Measurements from ENCODE around the gene SLC34A1. TPM values are rescaled to one million over a fixed set of nuclear protein-coding genes. Genes with fewer than 3 reads are reported as not detected.
A peak's percentile ranks its signal among the peaks of the same experiment; 100 is the strongest.

Gene SLC34A1
- total and polyA plus RNA-seq, 2 of the 13 experiments (the other 11 are each of a cell fraction or from before 2014, with no cell fraction given): 0.03 to 0.20 TPM

DNA sequence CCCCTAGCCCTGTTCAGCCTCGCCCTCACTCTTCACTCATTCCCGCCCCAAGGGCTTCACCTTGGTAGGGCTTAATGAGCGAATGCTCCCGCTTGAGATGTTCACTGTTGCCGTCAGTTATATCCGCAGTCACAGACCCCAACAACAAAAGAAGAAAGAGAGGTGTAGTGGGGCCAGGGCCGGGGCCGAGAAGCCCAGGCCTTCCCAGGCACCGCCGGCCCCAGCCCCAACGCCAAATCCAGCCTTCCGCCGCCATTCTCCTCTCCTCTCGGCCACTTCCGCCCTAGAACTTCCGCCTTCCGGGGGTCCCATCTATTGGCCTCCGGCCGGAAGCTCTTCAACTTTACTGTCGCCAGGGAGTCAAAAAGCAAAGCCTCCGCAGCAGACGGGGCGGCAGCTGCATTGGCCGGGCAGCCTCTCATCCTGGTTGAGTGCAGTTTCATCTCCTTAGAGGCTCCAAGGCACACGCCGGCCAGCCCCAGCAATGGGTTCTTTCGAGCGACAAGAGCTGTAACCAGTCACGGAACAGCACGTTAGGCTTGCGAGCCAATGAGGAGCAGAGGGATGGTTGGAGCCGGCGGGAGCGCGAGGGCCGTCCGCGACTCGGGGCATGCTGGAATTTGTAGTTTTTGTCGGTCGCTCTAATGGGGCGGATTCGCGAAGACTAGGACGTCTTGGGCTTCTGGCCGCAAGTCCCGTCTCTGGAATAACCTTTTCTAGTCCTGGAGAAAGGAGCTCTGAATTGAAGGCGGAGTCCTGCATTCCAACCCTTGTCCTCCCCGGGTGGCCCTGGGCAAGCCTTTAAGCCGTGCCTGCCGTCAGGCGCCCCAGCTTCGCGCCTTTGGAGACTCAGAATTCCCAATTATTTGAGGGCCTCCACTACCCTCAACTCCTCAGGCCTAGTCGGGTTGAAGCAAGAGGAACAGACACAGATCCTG lies 32.6 kb upstream of the SLC34A1 start, which contains the start of gene LMAN2 (continued):
- TF ChIP-seq, protein P1, sequence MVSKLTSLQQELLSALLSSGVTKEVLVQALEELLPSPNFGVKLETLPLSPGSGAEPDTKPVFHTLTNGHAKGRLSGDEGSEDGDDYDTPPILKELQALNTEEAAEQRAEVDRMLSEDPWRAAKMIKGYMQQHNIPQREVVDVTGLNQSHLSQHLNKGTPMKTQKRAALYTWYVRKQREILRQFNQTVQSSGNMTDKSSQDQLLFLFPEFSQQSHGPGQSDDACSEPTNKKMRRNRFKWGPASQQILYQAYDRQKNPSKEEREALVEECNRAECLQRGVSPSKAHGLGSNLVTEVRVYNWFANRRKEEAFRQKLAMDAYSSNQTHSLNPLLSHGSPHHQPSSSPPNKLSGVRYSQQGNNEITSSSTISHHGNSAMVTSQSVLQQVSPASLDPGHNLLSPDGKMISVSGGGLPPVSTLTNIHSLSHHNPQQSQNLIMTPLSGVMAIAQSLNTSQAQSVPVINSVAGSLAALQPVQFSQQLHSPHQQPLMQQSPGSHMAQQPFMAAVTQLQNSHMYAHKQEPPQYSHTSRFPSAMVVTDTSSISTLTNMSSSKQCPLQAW (CRISPR knock-in tag; IDR thresholded peaks at IDR 0.05): peak; percentile 91
- no peak for TF ChIP-seq ZSCAN5A (CRISPR knock-in tag; IDR thresholded peaks at IDR 0.05; ENCODE audit: borderline replicate concordance)
- peak; percentile 5; the same call in 1 of the 2 replicates for TF ChIP-seq TFAP4 (IDR thresholded peaks at IDR 0.05; ENCODE audit: borderline replicate concordance, low read depth)
- no peak for TF ChIP-seq ZNF839 (CRISPR knock-in tag; IDR thresholded peaks at IDR 0.05; ENCODE audit: borderline replicate concordance)
- TF ChIP-seq, protein P2, sequence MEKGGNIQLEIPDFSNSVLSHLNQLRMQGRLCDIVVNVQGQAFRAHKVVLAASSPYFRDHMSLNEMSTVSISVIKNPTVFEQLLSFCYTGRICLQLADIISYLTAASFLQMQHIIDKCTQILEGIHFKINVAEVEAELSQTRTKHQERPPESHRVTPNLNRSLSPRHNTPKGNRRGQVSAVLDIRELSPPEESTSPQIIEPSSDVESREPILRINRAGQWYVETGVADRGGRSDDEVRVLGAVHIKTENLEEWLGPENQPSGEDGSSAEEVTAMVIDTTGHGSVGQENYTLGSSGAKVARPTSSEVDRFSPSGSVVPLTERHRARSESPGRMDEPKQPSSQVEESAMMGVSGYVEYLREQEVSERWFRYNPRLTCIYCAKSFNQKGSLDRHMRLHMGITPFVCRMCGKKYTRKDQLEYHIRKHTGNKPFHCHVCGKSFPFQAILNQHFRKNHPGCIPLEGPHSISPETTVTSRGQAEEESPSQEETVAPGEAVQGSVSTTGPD (CRISPR knock-in tag; IDR thresholded peaks at IDR 0.05): no peak
- TF ChIP-seq NFYC (CRISPR knock-in tag; IDR thresholded peaks at IDR 0.05): peak; percentile 99
- TF ChIP-seq, protein P3, sequence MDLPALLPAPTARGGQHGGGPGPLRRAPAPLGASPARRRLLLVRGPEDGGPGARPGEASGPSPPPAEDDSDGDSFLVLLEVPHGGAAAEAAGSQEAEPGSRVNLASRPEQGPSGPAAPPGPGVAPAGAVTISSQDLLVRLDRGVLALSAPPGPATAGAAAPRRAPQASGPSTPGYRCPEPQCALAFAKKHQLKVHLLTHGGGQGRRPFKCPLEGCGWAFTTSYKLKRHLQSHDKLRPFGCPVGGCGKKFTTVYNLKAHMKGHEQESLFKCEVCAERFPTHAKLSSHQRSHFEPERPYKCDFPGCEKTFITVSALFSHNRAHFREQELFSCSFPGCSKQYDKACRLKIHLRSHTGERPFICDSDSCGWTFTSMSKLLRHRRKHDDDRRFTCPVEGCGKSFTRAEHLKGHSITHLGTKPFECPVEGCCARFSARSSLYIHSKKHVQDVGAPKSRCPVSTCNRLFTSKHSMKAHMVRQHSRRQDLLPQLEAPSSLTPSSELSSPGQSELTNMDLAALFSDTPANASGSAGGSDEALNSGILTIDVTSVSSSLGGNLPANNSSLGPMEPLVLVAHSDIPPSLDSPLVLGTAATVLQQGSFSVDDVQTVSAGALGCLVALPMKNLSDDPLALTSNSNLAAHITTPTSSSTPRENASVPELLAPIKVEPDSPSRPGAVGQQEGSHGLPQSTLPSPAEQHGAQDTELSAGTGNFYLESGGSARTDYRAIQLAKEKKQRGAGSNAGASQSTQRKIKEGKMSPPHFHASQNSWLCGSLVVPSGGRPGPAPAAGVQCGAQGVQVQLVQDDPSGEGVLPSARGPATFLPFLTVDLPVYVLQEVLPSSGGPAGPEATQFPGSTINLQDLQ (CRISPR knock-in tag; IDR thresholded peaks at IDR 0.05): no peak; the same call in 1 of the 2 replicates
- TF ChIP-seq RXRB (CRISPR knock-in tag; IDR thresholded peaks at IDR 0.05; ENCODE audit: borderline replicate concordance): peak; percentile 42; the same call in 1 of the 2 replicates
- no peak for TF ChIP-seq ZNF34 (CRISPR knock-in tag; IDR thresholded peaks at IDR 0.05; ENCODE audit: borderline replicate concordance)
- TF ChIP-seq, protein P4, sequence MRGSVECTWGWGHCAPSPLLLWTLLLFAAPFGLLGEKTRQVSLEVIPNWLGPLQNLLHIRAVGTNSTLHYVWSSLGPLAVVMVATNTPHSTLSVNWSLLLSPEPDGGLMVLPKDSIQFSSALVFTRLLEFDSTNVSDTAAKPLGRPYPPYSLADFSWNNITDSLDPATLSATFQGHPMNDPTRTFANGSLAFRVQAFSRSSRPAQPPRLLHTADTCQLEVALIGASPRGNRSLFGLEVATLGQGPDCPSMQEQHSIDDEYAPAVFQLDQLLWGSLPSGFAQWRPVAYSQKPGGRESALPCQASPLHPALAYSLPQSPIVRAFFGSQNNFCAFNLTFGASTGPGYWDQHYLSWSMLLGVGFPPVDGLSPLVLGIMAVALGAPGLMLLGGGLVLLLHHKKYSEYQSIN (CRISPR knock-in tag; IDR thresholded peaks at IDR 0.05; ENCODE audit: borderline replicate concordance): no peak
- TF ChIP-seq ZFP1 (CRISPR knock-in tag; IDR thresholded peaks at IDR 0.05): 0 out of 2 replicates have a peak, but pooled peaks have one; percentile 55
- TF ChIP-seq ZNF598 (CRISPR knock-in tag; IDR thresholded peaks at IDR 0.05; ENCODE audit: borderline replicate concordance): peak; percentile 52; the same call in 1 of the 2 replicates
- no peak; the same call in 1 of the 2 replicates for TF ChIP-seq PHF21A (CRISPR knock-in tag; IDR thresholded peaks at IDR 0.05)
- TF ChIP-seq ETV5 (CRISPR knock-in tag; IDR thresholded peaks at IDR 0.05; ENCODE audit: borderline replicate concordance): peak; percentile 62; the same call in 1 of the 2 replicates
- no peak for TF ChIP-seq HDAC6 (IDR thresholded peaks at IDR 0.05; ENCODE audit: low read depth, low read length)
- peak; percentile 88; the same call in 1 of the 2 replicates for TF ChIP-seq ZNF572 (CRISPR knock-in tag; IDR thresholded peaks at IDR 0.05)
- no peak for TF ChIP-seq NFRKB (IDR thresholded peaks at IDR 0.05)
- peak; percentile 16; the same call in 1 of the 2 replicates for TF ChIP-seq HOXD1 (CRISPR knock-in tag; IDR thresholded peaks at IDR 0.05)
- peak; percentile 85 for TF ChIP-seq POLR2G (IDR thresholded peaks at IDR 0.05; ENCODE audit: low read depth, low read length)
